HK-2 (cell line): Measurements from ENCODE around the gene OPA3.
A peak's percentile ranks its signal among the peaks of the same experiment; 100 is the strongest.

Experiments used
- DNase-seq: peaks from one replicate; pipeline ENCODE4 v3.0.0-alpha.2; 2018; ENCODE audit not compliant: unreplicated experiment

The OPA3 gene

GRCh38 chr19:45483033-45483432 is 101.6 kb downstream of the OPA3 start:
- no peak for DNase-seq

DNA sequence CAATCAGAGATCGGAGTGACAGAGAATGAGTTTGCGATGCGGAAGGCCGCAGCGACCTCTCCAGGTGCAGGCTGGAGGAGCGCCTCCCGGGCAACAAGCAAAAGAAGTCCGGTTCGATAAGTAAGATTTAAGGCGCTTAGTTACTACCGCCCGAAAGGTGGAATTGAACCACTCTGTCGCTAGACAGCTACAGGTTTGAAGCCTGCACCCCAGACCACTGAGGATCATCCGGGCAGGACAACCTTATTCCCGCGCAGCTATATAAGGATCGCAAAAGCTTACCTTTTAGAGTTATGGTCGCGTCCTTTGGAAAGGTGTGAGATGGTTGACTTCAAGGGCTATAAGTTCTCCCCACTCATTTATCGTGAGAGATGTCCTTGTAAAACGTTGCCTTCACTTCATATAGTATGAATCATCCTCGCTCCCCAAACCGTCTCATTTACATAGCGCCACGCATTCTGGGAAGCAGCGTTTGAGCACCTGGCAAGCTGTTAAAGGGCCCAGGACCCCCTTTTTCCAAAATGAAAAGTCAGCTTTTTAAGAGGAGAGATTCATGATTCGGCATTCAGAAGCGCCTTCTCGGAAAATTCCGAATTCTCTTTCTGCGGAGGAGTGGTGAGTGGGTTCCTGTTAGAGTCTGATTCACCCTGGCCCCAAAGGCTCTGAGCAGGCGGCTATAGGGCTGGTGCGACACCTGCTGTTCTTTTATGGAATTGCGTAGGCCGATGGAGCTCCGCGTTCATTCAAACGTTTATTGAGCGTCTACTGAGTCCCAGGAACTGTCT is 106.0 kb downstream of the OPA3 start:
- DNase-seq, result peak; percentile 91

GRCh38 chr19:45477713-45478453 is 106.7 kb downstream of the OPA3 start:
- peak; percentile 54 for DNase-seq
